Measurements from ENCODE around the gene ATP1B2.

- no peak for TF ChIP-seq CTCF (IDR thresholded peaks at IDR 0.05)
- no peak for TF ChIP-seq EZH2 (IDR thresholded peaks at IDR 0.05)
Measured at GRCh38 chr17:7646457-7646856, 4.3 kb upstream of the ATP1B2 start.

Measured in neural progenitor cell (in vitro differentiated cells).